COR-L47 (cell line): ENCODE measurements around the gene EGF.
"Not testable (repeated sequence)": the region's sequence is repeated elsewhere in the genome, so short reads cannot be mapped to it uniquely, and the experiment has no call there.

ENCODE experiments used
- DNase-seq: peaks from one replicate; lab custom pipeline; 2025; lab: John Stamatoyannopoulos, UW

EGF gene

GRCh38 chr4:110034026-110034393 is 121.3 kb downstream of the EGF start:
- no peak for DNase-seq

GRCh38 chr4:110039164-110039563 is 126.5 kb downstream of the EGF start:
- not testable (repeated sequence) for DNase-seq

- DNase-seq, result no peak
These were observed 129.1 kb downstream of the EGF start for GRCh38 chr4:110041735-110042134.

- DNase-seq, result no peak
These were observed 130.1 kb downstream of the EGF start for GRCh38 chr4:110042545-110043517.

DNA sequence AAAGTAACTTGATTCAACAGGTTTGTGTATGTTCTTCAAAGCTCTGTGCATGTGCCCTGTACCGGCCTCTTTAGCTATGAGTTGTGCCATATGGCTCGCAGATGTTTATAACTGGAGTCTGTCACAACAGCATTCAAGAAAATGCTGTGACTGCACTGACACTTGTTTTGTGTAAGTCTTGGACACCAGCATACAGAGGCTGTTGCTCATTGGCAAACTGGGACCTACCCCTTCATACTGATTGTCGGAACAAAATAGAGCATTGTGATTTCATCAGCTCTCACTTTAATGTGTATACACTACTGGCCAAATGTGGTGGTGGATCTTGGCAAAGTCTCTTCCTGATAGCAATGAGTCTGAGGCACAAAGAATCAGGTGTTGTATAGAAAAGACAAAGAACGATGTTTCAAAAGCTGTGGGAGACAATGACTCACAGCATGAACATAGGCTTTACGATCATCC is 133.9 kb downstream of the EGF start:
- DNase-seq, result peak; percentile 69

DNA sequence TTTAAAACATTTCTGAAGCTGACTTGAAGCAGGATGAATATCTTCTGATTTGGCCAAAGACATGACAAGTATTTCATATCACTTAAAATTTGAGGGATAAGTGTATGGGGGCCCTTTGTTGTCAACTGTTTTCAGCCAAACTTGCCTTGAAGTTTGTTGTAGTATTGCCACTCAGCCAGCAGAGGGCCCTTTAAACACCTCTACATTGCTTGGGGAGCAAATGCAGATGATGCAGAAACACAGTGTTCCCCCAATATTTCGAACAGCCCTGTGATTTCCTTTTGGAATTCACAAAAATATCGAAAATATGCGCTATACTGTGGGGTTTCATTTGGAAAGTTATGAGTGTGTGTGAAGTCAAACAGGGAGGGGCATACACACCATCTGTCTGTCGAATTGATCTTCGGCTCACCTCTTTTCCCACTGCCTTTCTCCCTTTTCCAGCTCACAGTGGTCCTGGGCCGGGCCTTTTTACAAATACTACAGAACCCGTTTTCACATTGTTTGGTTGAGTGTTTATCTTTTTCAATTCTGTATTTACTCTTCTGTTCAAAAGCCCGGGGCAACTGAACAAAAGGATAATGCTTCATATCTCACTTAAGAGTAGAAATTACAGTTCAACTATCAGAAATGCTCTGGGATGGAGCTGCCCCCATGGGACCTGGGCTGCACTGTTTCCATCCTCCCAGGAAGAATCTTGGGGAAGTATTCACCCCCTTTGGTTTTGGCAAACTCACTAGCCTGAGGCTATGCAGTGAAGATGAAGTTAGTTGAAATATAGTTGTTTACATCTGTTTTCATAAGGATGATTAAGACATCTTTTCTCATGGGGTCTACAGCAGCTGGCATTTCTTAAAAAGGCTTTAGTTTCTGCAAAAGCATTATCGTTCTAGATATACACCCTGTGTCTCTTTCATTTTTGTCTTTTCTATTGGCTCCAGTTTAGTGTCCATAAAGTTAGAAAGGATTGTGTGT is 137.6 kb downstream of the EGF start:
- DNase-seq, result no peak

GRCh38 chr4:110055158-110055768 is 142.6 kb downstream of the EGF start:
- no peak for DNase-seq

DNA sequence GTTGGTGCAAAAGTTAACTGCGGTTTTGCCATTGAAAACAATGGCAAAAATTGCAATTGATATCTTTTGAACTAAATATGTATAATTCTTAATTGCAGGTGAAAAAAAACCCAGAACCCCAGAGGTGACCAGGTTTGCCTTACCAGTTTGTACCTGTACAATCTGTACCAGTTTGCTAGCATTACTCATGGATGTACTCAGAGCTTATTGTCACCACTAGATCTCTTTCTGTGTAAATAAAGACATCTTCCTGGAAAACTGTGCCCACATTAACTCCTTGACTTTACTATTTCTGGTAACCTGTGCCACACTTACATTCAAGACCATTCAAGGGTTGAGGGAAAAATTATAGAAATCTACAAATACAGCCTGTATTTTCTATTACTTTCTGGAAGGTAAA is 146.0 kb downstream of the EGF start:
- no peak for DNase-seq

- no peak for DNase-seq
These were observed 147.0 kb downstream of the EGF start for GRCh38 chr4:110059556-110060191.

DNA sequence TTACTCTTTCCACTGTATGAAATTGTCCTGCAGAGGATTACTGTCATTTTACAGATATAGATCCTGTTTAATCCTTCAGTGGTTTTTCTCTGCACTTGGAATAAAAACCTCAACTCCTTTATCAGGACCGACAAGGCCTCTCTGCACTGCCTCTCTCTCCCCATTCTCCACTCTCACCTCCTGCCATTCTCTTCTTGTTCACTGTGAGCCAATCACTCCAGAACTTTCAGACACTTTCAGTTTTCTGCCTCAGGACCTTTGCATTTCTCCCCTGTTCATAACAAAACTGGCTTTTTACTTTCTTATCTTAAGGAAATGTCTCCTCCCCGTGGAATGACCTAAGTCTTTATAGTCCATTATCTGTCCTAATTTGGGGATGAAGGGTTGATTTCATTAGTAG is 148.4 kb downstream of the EGF start:
- no peak for DNase-seq
